AG04449 (cell line): ENCODE results near the gene MAN1A1.

Experiments
- CTCF ChIA-PET: fragments of 350-600 bp; formaldehyde crosslinking; extraction: SDS; loops from one replicate; lab custom pipeline; 2021; ENCODE audit warnings: antibody characterized with exemption; lab: Yijun Ruan, JAX
- POLR2A ChIA-PET: fragments of 400-600, 350-600 bp; formaldehyde crosslinking; extraction: SDS; loops from one replicate; lab custom pipeline; 2020; ENCODE audit warnings: antibody characterized with exemption, inconsistent platforms; lab: Yijun Ruan, JAX
- DNase-seq: peaks from one replicate; pipeline ENCODE4 v3.0.0-alpha.2; 2010; ENCODE audit warnings: low read depth, low spot score
- H3K4me3 ChIP-seq: 2 replicates; pipeline ENCODE4 v1.5.1; 2011; ENCODE audit warnings: low read depth, mild to moderate bottlenecking, control low read depth, low read length
- TF ChIP-seq, protein P1 (sequence below): IDR thresholded peaks from one replicate; pipeline ENCODE4 v1.5.1; 2011; ENCODE audit warnings: mild to moderate bottlenecking, moderate library complexity, low read length, control low read depth, inconsistent platforms; ENCODE audit not compliant: insufficient read depth; ENCODE audit errors: missing control alignments

MAN1A1 gene

DNA sequence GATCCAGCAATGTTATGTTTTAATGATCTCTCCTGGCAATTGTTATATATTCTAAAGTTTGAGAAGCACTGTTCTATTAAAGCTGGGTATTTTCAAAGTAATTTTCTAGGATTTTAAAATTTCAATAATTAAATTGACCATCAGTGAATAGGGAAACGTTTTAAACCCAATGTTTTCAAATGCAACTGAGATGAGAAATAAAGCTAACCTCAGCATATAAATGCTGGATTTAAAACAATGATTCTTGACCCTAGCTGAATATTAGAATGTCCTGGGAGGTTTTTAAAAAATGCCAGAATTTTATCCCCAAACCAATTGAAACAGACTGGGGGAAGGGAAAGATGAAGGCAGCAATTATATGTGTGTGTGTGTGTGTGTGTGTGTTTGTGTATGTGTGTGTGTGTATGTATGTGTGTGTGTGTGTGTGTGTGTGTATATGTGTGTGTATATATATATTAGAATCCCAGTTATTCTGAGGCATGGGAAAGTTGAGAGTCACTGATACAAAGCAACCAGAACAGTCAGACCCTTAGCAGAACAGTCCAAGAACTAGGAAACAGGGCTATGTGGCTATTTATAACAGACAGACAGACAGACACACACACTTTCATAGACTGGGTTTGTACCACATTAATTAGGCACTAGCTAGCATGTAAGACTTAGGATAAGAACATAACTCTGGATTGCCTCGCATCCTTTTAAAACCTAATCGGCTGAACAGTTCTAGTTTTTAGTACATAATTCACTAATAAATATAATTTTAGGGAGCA is 107.8 kb downstream of the MAN1A1 start:
- POLR2A ChIA-PET, result no interaction called here
- CTCF ChIA-PET, result interaction anchor here (1.5 kb wide), 1 partner anchor 112 kb away, joined by 3 read pairs; no protein-coding TSS in a partner anchor
- H3K4me3 ChIP-seq, result no peak overlapping the region
- no peak for DNase-seq
- TF ChIP-seq, protein P1, sequence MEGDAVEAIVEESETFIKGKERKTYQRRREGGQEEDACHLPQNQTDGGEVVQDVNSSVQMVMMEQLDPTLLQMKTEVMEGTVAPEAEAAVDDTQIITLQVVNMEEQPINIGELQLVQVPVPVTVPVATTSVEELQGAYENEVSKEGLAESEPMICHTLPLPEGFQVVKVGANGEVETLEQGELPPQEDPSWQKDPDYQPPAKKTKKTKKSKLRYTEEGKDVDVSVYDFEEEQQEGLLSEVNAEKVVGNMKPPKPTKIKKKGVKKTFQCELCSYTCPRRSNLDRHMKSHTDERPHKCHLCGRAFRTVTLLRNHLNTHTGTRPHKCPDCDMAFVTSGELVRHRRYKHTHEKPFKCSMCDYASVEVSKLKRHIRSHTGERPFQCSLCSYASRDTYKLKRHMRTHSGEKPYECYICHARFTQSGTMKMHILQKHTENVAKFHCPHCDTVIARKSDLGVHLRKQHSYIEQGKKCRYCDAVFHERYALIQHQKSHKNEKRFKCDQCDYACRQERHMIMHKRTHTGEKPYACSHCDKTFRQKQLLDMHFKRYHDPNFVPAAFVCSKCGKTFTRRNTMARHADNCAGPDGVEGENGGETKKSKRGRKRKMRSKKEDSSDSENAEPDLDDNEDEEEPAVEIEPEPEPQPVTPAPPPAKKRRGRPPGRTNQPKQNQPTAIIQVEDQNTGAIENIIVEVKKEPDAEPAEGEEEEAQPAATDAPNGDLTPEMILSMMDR, result no peak

- ChIA-PET CTCF (no interaction called here), POLR2A (no interaction called here)
- no peak for DNase-seq
- H3K4me3 ChIP-seq, result no peak overlapping the region
- TF ChIP-seq, protein P1, result no peak
Observed at GRCh38 chr6:119241111-119241465, 108.5 kb downstream of the MAN1A1 start.

DNA sequence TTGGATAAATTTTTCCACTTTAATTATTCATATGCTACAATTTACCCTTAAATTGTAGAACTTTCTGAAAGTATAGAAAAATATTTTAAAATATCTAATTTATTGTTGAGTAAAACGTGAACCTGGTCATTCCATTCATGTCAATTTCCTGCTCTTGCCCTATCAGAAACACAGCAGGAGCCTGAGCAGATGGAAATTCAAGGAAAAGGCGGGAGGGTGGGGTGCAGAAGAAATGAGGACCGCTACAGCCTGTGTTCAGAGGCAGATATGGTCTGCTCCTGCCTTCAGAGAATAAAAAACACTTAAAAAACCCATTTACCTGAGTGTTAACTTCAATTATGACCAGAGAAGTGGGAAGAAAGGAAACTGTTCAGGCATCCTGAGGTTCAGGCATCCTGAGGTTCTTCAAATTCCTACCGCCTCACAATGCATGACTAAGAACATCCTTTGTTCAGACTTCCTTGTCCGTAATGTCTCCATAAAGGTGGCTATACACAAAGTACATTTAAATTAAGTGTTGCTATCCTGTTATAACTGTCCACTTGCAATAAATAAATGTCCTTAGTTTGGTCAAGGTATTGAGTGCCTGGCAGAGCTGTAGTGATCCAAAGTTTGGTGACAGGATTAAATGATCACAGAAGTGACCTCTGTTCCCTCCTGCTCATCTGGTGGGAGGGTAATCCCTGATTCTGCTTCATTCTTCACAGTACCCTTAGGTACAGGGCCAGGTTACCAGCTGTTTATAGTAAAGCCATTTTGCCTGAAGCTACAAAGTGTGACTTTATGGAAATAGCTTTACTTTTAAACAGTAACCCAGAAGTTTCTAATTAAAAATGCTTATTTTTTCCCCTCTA is 109.1 kb downstream of the MAN1A1 start:
- H3K4me3 ChIP-seq, result no peak overlapping the region
- ChIA-PET POLR2A (no interaction called here), CTCF (no interaction called here)
- TF ChIP-seq, protein P1, result no peak
- no peak for DNase-seq

DNA sequence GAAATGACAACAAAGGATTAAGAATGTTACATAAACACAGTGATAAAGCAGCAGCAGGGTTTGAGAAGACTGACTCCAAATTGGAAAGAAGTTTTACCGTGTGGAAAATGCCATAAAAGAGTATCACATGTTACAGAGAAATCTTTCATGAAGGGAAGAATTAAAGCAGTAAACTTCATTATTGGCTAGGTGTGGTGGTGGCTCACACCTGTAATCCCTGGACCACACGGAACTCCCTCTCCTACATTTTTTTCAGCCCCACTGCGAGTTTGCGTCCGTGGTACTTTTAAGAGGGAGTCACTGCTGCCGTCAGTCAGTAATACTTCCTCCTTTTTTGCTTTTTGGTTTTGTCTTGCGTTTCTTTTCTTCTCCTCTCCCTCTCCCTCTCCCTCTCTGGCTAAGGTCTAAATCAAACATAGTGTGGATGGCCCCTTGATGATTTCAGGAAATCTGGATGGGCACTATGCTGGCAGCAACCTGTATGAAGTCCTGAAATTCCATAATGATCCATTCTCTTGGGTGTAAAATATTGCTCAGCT is 112.3 kb downstream of the MAN1A1 start:
- no peak for DNase-seq

DNA sequence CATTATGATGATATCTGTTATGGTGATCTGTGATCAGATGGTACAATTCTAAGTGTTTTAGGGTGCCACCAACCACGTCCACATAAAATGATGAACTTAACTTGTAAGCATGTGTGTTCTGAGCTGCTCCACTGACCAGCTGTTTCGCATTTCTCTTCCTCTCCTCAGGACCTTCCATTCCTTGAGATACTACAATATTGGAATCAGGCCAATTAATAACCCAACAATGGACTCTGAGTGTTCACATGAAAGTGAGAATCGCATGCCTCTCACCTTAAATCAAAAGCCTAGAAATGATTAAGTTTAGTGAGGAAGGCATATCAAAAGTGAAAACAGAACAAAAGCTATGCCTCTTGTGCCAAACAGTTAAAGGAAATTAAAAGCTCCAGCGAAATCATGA is 114.6 kb downstream of the MAN1A1 start:
- POLR2A ChIA-PET, result no interaction called here
- CTCF ChIA-PET, result no interaction called here
- no peak overlapping the region for H3K4me3 ChIP-seq
- TF ChIP-seq, protein P1, result no peak
- no peak for DNase-seq

More for the DNA sequence above, 112.3 kb downstream of the MAN1A1 start:
- CTCF ChIA-PET, result no interaction called here
- TF ChIP-seq, protein P1, result no peak
- no peak overlapping the region for H3K4me3 ChIP-seq
- POLR2A ChIA-PET, result interaction anchor here (0.7 kb wide), 1 partner anchor 39 kb away, joined by 4 read pairs; no protein-coding TSS in a partner anchor

- TF ChIP-seq, protein P1, result no peak
- no peak overlapping the region for H3K4me3 ChIP-seq
- CTCF ChIA-PET, result no interaction called here
- POLR2A ChIA-PET, result no interaction called here
- no peak for DNase-seq
Observed at GRCh38 chr6:119234457-119234856, 115.1 kb downstream of the MAN1A1 start.
